Astrocyte of the spinal cord (primary cell): ENCODE measurements around the gene AP3D1.

Experiments
- DNase-seq: peaks from one replicate; pipeline ENCODE4 v3.0.0; 2011; ENCODE audit warnings: low read depth, low spot score
- H3K4me3 ChIP-seq: 2 replicates; pipeline ENCODE4 v1.5.1; 2011; ENCODE audit warnings: low read depth, mild to moderate bottlenecking, low read length, moderate library complexity
- CTCF ChIP-seq: IDR thresholded peaks from 2 replicates; pipeline ENCODE4 v1.5.1; 2012; ENCODE audit warnings: low read depth, mild to moderate bottlenecking, low read length, inconsistent platforms
- in situ Hi-C: cut with HindIII; loops from 2 replicates; pipeline ENCODE4 v1.10.0; 2017; ENCODE audit warnings: low sequenced_read_pairs

AP3D1 gene

GRCh38 chr19:2070436-2070827 lies 80.9 kb downstream of the AP3D1 start:
- no peak for TF ChIP-seq CTCF
- in situ Hi-C loops = no loop called here

GRCh38 chr19:2064788-2065524 lies 86.4 kb downstream of the AP3D1 start:
- H3K4me3 ChIP-seq = no peak overlapping the region
- no peak for TF ChIP-seq CTCF
- no peak for DNase-seq
- in situ Hi-C loops = no loop called here

More at GRCh38 chr19:2070436-2070827, 80.9 kb downstream of the AP3D1 start:
- H3K4me3 ChIP-seq = no peak overlapping the region
- no peak for DNase-seq

- TF ChIP-seq CTCF = no peak
- DNase-seq = no peak
- no peak overlapping the region for H3K4me3 ChIP-seq
- in situ Hi-C loops = no loop called here
Observed at GRCh38 chr19:2064395-2064787, 87.0 kb downstream of the AP3D1 start.

GRCh38 chr19:2063824-2064223 lies 87.5 kb downstream of the AP3D1 start:
- TF ChIP-seq CTCF = no peak
- no peak overlapping the region for H3K4me3 ChIP-seq
- DNase-seq = no peak
- in situ Hi-C loops = no loop called here

GRCh38 chr19:2062770-2063169 lies 88.6 kb downstream of the AP3D1 start:
- TF ChIP-seq CTCF = no peak
- in situ Hi-C loops = no loop called here
- DNase-seq = no peak
- no peak overlapping the region for H3K4me3 ChIP-seq

- H3K4me3 ChIP-seq = peak overlapping the region; percentile 50
- in situ Hi-C loops = no loop called here
- no peak for TF ChIP-seq CTCF
- no peak for DNase-seq
Observed at GRCh38 chr19:2062389-2062729, 89.0 kb downstream of the AP3D1 start.
